Renal pelvis (tissue), 4 donors: ENCODE data around the gene SH3BGRL2. TPM values are rescaled to one million over a fixed set of nuclear protein-coding genes. Genes with fewer than 3 reads are reported as not detected.
"Not testable (repeated sequence)": the region's sequence is repeated elsewhere in the genome, so short reads cannot be mapped to it uniquely, and the experiment has no call there.

Experiments used
- DNase-seq: peaks from one replicate; pipeline ENCODE4 v3.0.0-alpha.2; 2013
- polyA plus RNA-seq, 3 donors: library from polyadenylated mRNA; unstranded; fragments of 120-200 nt; gene quantifications; one replicate each; pipeline ENCODE4 v1.2.1, GENCODE V29; 2013; ENCODE audit not compliant: insufficient read length in 3 of 3

SH3BGRL2 gene
- polyA plus RNA-seq, 3 donors, result 28.7 to 33.4 (median 31.0) TPM

DNA sequence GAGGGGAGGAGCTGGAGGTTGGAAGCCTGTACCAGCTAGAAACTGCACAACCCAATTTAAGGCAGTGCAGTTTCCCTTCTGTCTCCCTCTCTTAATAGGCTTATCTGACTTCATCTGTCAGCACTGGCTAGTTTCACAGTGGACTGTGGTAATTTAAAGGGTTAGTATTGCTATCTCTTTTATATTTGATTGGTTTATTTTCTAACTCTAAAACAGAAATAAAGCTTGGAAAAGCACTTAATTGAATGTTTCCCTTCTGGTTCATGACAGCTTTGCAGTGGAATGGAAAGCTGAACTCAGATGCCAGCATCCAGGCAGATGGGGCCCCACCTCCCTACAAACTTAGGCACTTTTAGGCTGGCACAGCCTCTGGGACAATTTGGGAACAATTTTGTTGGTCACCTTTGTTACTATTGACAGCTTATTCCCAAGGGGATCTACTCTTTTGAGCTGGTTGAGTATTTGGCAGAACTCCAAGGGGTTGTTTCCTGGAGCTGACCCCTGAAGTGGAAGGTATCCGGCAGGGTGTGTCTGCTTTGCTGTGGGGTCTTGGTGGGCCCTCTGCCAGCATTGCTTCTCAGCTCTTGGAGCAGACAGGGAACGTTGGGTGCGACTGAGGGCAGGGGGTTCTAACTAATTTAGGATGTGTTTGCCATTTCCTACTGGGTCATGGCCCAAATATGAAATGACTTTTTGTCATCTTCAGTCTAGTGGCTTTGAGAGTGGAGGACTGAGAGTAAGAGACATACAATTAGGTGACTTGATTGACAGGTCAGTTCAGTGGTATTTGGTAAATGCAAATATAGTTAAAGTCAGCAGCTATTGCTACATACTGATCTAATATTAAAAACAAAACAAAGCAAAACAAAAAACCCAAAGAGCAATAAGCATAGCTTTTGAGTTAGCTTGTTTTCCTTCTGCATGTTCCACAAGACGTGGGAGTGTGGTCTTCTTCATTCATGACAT, 9.3 kb downstream of the SH3BGRL2 start:
- DNase-seq, result no peak

DNA sequence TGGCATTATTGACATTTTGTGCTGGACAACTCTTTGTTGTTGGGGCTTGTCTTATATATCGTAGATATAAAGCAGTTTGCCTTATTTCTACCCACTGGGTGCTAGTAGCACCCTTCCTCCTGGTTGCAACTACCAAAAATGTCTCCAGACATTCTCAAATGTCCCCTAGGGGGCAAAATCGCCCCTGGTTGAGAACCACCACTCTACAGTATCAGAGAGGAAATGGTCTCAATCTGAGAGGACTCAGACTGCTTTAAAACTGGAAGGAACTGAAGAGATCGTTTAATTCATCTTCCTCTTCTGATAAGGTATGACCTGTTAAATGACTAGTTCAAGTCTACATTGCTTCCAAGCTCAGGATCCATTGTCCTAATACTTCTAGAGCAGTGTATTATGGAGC, 14.9 kb downstream of the SH3BGRL2 start:
- no peak for DNase-seq

DNA sequence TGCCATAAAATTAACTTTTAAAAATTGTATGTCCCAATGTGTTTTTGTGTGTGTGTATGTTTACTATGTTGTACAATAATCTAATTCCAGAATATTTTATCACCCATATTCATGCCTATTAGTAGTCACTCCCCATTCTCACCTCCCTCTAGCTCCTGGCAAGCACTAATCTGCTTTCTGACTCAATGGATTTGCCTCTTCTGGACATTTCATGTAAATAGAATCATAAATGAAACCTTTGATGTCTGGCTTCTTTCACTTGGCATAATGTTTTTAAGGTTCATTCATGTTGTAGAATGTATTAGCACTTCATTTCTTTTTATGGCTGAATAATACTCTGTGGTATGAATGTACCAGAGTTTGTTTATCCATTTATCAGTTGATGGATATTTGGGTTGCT, 15.4 kb downstream of the SH3BGRL2 start:
- no peak for DNase-seq

DNA sequence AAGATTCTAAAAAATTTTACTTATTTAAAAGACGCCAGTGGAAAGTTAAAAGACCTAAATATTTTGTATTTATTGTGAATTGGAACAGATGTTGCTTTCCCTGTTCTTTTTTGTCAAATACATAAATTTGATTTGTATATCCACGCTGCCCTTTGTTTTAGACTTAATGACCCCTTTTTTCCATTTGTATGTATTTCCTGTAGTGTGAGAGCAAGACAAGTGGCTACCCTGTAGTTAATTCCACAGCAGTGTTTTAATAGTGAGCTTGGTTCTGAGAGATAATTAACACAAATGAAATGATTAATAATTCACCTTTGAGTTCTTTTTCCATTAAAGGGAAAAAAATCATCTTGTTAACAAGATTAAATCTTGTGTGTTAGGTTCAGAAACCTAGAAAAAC, 16.6 kb downstream of the SH3BGRL2 start:
- DNase-seq, result no peak

DNA sequence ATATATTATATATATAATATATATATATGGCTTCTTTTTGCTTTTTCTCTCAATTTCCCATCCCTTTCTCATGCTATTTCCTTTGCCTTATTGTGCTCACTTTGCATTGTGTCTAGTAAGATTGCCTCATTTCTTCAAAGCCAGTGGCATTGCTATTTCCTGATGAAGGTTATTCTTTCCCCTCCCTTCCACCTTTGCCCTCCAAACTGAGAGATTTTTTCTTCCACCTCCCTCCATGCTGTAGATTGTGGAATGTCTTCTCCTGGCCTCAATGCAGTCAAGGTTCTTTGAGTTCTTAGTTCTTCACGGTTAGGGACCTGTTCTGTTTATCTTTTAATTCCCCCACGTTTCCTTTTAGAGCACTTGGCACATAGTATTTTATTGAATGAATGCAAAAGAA, 17.2 kb downstream of the SH3BGRL2 start:
- no peak for DNase-seq

DNA sequence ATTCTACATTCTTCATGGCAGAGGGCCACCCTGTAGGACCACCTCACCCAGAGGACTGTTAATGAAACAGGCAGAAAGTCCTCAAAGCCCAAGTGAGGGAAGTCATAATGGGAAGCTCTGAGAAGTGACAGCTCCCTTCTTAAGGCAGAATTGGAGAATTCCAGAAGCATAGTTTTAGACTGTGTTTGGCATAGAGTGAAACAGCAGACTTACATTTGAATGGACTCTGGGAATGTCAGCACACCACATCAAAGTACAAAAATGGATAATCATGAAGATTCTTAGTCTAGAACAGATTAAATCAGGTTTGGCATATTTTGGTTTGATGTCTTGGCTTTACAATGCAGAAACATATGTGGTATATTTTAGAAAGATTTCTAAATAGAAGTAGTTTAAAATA, 17.9 kb downstream of the SH3BGRL2 start:
- DNase-seq, result no peak

DNA sequence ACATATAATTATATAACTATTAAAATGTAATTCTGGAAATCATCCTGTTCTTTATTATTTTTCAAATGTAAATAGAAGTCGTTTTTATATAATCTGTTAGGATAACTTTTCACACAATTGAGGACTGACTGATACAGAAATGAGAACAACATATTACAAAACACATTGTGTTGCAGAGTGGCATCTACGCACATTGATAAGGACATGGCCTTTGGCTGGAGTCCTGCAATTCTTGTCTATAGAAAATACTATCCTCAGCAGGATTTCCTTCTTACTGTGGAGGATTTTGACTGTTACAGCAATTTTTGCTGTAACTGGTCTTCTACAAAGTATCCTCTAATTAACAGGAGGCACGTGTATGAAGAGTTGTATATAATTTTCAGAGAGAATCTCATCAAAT, 19.8 kb downstream of the SH3BGRL2 start:
- no peak for DNase-seq

DNA sequence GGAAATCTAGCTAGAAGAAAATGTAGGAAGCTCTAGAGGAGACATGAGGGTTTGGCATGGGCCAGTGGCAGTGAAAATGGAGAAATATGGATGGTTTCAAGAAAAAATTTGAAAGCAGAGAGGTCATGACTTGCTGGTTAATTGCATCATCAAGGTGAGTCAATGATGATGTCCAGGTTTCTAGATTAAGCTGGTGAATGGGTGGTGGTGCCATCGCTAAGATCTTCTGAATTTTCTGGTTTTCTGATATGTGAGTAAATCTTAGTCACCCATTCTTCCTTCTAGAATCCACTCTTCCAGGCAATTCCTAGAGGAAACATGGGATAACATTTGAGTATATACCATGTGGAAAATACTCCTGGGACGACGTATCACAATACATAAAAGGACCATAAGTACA, 25.0 kb downstream of the SH3BGRL2 start:
- DNase-seq, result no peak

DNA sequence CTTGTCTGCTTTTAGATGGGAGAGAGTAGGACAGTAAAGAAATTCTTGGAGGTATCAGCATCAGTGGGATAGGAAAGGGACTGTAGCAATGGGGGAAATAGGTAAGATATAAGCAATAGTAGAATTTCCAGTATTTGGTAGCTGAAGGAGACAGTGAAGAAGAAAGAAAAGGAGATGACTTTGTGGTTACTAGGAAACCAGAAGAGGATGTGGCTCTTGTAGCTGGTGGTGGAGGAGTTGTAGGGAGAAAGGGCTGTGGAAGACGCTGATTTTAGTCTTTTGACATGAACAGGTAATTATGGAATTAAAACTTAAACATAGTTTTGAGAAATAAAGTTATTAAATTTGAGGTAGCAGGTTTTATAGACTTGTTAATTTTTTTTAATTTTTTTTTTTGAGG, 26.1 kb downstream of the SH3BGRL2 start:
- no peak for DNase-seq

DNA sequence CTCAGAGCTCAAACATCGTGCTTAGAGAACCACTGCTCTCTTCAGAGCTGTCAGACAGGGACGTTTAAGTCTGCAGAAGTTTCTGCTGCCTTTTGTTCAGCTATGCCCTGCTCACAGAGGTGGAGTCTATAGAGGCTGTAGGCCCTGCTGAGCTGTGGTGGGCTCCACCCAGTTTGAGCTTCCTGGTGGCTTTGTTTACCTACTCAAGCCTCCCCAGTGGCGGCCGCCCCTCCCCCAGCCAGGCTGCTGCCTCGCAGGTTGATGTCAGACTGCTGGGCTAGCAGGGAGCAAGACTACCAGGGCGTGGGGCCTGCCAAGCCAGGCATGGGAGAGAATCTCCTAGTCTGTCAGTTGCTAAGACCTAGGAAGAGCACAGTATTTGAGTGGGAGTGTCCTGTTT, 32.5 kb downstream of the SH3BGRL2 start:
- DNase-seq, result not testable (repeated sequence)

DNA sequence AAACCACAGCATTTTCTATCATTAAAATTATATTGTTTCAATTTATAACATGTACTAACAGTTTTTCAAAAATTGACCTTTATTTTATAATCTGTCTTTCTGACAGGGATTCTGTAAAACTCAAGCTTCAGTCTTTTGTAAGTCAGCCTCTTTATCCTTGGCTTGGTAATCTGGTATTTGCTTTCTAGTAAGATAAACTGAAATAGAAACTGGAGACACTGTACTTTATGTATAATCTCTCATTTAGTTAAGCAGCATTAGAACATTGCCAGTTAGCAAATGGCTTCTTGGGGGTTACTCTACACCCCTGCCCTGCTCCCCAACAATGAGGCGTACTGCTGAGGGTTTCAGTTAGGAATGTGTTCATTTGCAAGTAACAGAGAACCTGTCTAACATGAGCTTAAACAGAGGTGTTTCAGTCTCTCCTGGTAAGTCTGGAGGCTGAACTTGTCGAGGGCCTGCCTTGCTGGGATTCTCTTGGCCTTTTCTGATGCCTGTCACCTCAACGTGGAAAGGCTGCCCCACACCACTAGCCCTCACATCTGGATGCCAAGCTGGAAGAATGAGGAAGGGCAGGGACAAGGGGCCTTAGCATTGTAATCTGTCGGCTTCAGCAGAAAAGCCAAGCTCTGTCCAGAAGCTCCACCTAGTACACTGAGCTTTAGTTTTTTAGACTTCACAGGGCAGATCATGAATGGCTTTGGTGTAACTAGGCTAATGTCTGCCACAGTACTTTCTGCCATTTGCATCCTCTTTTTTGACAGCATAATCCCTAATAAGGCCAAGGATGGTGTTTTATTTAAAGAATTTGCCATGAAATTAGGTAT, 34.8 kb downstream of the SH3BGRL2 start:
- no peak for DNase-seq

DNA sequence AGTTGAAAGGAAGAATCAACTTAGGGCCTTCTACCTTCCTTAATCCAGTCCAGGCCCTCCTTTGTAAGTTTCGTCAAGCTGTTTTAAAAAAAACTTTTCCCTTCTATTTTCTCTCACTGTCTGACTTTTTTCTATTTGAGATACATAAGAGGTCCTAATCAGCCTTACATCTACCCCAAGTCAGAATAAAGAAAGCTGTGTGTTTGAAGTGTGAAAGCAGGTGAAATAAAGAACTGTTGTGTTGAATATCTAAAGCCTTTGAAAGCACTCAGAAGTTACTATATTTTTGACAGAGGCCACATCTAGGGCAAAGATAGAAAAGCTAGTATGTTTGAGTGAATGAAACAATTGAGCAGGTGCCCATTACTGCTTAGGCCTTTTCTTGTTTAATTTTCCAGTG, 35.5 kb downstream of the SH3BGRL2 start:
- no peak for DNase-seq

DNA sequence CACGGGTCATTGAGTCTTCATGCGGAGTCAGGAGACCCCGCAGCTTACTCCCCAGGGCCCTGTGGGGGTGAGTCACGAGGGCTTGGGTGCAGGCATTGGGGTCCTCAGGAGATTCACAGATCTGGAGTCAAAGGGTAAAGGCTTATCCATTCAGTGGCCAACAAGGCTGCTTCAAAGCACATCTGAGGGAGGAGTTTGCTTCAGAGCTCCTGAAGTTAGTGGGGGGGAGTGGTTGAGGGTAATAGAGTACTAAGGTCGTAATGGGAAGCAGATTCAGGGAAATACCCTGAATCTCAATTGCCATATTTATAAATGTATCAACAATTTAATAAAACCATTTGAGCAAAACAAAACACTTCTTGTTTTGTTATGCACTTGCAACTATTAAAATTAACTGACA, 37.3 kb downstream of the SH3BGRL2 start:
- no peak for DNase-seq

DNA sequence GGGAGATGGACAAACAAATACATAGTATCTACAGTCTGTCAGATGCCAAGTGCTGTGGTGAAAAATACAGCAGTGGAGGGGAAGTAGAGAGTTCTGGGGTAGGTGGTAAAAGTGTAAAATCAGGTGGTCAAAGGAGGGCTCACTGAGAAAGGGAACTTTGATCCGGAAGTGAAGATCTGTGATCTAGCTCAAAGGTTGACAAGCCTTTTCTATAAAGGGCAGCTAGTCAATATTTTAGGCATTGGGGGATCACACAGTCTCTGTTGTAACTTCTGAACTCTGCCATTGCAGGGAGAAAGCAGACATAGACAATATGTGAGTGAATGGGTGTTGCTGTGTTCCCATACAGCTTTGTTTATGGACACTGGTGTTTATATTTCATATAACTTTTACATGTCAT, 38.6 kb downstream of the SH3BGRL2 start:
- no peak for DNase-seq

DNA sequence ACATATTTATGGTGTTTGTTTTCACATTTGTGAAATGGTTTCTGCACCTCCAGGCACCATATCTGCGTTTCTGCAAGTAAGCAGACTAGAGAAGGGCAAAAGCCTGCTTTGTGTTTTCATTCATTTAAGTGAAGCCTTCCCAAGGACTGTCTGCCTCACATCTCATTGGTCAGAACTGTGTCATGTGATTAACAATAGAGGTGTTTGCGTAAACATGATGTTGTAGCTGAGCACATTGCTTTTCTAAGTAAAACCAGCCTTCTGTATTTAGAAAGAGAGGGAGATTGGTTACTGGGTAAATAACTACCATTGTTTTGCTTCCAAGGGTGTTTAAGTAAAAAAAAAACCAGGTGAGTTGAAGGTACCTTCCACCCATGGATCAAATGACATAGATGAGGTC, 39.7 kb downstream of the SH3BGRL2 start:
- DNase-seq, result no peak

DNA sequence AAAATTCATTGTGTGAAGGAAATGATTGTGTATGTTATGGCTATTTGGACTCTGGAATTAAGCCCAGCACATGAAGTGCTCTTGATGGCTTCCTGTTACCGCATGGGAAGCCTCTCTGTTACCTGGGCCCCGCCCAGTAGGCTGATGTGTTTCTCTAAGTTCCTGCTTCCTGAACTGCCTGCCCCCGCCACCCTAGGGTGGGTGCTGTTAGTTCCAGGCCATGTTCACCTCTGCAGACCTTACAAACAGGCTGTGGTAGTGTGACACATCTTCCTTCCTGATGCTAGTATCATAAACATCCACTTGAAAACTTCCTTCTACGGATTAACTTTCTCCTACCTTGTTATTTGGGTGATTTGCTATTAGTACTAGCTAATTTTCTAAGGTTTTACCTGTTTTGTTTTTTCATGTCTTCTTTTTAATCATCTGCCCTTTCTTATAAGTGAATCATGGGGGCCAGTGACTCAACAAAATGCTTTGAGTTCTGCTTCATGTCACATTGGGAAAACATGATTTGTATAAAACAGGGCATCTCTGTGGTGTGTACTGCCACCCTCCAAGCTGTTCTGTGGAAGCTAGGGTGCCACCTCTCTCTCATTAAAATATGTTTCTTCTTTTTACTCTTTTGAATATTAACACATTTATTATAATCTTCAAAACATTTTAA, 40.6 kb downstream of the SH3BGRL2 start:
- no peak for DNase-seq

DNA sequence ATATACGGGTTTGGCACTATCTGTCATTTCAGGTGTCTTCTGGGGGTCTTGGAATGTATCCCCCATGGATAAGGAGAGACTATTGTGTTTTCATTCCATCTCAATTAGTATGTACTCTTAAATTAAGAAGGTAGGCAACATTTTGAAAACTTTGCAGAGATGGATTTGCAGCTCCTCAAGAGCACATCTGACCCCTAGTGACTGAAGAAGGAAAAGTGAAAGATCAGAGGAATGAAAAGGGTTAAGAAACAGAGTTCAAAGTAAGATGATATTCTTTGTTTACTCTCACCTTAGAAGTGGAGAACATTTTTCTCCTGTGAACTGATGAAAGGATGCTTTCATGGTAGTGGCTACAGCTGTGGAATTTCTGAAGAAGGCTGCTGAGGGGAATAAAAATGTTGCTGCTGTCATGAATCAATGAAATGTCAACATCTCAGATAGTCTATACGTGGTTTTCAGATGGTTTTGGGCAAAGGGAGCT, 41.5 kb downstream of the SH3BGRL2 start:
- DNase-seq, result peak; percentile 17

DNA sequence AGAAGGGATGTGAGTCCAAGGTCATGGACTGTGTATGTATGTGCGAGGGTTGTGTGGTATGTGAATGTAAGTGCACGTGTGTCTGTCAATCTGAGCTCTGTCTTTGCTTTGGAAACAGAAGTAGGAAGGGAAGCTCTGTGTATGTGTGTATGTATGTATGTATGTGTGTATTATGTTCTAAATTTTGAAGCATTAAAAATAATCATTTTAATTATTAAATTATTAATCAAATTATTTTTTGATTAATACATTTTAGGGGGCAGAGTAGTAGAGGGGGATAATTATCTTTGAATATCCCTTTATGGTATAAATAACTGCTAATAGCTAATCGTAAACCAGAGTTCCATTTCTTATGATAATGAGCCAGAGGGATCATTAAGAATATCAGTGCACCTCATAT, 42.8 kb downstream of the SH3BGRL2 start:
- DNase-seq, result no peak

DNA sequence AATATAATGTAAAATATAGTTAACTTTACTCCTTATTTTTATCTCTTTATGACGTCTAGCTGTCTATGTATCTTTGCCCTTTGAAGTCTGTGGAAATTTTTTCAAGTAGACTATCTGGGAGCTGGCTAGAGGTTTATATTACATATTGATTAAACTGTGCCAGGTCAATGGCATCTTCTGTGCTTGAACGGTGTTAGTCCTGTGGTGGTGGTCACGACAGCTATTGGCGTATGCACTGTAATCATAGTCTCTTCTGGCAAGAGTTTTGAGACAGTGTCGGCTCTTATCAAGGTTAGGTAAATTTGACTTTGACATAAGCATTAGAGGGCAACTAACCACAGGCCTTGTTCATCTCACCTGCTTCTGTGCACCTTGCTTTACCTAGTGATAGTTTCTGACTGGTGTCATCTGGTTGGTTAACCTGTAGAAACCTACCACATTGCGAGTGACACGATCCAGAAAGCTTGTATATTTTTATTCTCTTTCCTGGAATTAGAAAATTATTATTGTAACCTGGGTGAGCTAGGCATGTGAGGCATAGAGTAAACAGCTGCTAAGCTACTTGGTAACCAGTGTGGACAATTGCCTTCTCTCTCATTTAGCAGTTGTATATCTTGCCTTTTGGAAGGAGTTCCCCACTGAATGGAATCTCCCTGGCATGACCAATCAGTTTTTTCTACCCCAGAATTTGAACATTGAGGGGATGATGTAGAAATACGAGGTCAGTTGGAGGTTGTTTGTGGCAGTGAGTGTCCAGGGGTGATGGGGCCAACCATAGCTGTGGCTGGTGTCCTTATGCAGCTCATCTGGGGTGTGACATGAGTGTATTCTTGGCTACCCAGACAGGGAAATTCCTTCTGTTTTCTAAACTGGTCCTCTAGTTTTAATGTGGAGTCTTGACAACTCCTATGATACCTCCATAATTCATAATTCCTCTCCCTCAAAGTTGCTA, 45.9 kb downstream of the SH3BGRL2 start:
- DNase-seq, result no peak

DNA sequence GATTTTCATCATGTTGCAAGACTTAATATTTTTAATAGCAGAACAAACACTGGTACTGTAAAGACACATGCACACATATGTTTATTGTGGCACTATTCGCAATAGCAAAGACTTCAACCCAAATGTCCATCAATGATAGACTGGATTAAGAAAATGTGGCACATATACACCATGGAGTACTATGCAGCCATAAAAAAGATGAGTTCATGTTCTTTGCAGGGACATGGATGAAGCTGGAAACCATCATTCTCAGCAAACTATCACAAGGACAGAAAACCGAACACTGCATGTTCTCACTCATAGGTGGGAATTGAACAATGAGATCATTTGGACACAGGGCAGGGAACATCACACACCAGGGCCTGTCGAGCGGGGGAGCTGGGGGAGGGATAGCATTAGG, 51.6 kb downstream of the SH3BGRL2 start:
- DNase-seq, result not testable (repeated sequence)

DNA sequence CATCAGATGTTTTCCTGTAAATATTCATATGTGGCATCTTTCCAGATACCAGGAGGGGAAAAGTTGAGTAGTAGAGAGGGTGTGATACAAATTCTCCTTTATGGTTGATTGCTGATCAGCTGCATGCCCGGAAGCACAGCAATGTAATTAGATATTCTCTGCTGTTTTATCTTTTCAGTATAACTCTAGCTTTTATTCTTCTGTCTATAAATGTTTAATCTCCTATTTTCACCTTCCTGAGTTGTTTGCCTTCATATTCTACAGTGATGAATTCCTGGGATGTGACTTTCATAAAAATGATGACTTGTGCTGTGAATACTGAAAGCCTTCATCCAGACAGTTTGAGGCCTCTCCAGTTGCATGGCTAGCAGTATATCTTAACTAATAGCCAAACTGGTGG, 53.7 kb downstream of the SH3BGRL2 start:
- DNase-seq, result no peak
